ENCODE data around the gene TMEM175.

GRCh38 chr4:1002631-1003251 is 70.5 kb downstream of the TMEM175 start:
- TF ChIP-seq CTCF (IDR thresholded peaks at IDR 0.05) (no peak), POLR2A (IDR thresholded peaks at IDR 0.05) (no peak)

Measured in breast epithelium (tissue), 3 donors.